Stimulated activated naive CD4-positive, alpha-beta T cell treated with Interleukin-2 at 50 U/mL for 16 hours (primary cell): Measurements from ENCODE around the gene KCTD21.

Experiments used
- DNase-seq: peaks from one replicate; lab custom pipeline; 2025; lab: John Stamatoyannopoulos, UW

Gene KCTD21

GRCh38 chr11:78139422-78140391 lies 48.7 kb downstream of the KCTD21 start, which contains the start of gene ALG8:
TSS of gene ALG8 (minus strand) at chr11:78139626. CDS start at chr11:78139588, 38 bp downstream.
- DNase-seq, result peak; percentile 94

GRCh38 chr11:78138694-78139421 lies 49.6 kb downstream of the KCTD21 start:
- DNase-seq, result peak; percentile 24

- DNase-seq, result no peak
These were observed 50.1 kb downstream of the KCTD21 start for GRCh38 chr11:78138291-78138690.

GRCh38 chr11:78132475-78132874 lies 56.0 kb downstream of the KCTD21 start:
- DNase-seq, result no peak

GRCh38 chr11:78131956-78132355 lies 56.5 kb downstream of the KCTD21 start:
- DNase-seq, result no peak

GRCh38 chr11:78127403-78127802 lies 61.0 kb downstream of the KCTD21 start:
- DNase-seq, result no peak
